ENCODE measurements around the gene IREB2. TPM values are rescaled to one million over a fixed set of nuclear protein-coding genes. Genes with fewer than 3 reads are reported as not detected.

IREB2 gene
- total RNA-seq, 1 experiment from 2014 or later: 89.5 TPM

DNA sequence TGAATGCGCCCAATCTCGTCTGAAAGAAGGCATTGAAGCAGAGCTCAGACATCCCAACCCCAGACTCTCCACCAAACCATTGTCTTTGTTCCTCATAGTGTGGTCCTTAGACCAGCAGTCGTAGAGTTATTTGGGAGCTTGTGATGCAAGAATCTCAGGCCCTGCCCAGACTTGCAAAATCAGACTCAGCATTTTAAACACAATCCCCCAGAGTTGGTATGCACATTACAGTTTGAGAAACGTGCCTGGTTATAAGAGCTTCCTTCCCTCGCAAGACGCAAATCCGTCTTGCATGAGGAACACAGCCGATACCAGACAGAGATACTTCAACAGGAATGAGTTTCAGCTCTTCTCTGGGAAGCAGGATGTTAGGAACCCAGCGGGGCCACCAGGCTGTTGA, 38.9 kb upstream of the IREB2 start (continued):
- TF ChIP-seq, protein P1, sequence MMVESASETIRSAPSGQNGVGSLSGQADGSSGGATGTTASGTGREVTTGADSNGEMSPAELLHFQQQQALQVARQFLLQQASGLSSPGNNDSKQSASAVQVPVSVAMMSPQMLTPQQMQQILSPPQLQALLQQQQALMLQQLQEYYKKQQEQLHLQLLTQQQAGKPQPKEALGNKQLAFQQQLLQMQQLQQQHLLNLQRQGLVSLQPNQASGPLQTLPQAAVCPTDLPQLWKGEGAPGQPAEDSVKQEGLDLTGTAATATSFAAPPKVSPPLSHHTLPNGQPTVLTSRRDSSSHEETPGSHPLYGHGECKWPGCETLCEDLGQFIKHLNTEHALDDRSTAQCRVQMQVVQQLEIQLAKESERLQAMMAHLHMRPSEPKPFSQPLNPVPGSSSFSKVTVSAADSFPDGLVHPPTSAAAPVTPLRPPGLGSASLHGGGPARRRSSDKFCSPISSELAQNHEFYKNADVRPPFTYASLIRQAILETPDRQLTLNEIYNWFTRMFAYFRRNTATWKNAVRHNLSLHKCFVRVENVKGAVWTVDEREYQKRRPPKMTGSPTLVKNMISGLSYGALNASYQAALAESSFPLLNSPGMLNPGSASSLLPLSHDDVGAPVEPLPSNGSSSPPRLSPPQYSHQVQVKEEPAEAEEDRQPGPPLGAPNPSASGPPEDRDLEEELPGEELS (CRISPR knock-in tag; IDR thresholded peaks at IDR 0.05): no peak
- TF ChIP-seq ZNF232 (CRISPR knock-in tag; IDR thresholded peaks at IDR 0.05) (no peak), CREB1 (CRISPR knock-in tag; IDR thresholded peaks at IDR 0.05) (no peak), NR1H2 (CRISPR knock-in tag; IDR thresholded peaks at IDR 0.05) (no peak), SMAD3 (CRISPR knock-in tag; IDR thresholded peaks at IDR 0.05; ENCODE audit: borderline replicate concordance) (no peak), MXD4 (CRISPR knock-in tag; IDR thresholded peaks at IDR 0.05; ENCODE audit: borderline replicate concordance) (no peak)
- TF ChIP-seq, protein P2, sequence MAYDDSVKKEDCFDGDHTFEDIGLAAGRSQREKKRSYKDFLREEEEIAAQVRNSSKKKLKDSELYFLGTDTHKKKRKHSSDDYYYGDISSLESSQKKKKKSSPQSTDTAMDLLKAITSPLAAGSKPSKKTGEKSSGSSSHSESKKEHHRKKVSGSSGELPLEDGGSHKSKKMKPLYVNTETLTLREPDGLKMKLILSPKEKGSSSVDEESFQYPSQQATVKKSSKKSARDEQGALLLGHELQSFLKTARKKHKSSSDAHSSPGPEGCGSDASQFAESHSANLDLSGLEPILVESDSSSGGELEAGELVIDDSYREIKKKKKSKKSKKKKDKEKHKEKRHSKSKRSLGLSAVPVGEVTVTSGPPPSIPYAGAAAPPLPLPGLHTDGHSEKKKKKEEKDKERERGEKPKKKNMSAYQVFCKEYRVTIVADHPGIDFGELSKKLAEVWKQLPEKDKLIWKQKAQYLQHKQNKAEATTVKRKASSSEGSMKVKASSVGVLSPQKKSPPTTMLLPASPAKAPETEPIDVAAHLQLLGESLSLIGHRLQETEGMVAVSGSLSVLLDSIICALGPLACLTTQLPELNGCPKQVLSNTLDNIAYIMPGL (CRISPR knock-in tag; IDR thresholded peaks at IDR 0.05): no peak
- TF ChIP-seq, protein P3, sequence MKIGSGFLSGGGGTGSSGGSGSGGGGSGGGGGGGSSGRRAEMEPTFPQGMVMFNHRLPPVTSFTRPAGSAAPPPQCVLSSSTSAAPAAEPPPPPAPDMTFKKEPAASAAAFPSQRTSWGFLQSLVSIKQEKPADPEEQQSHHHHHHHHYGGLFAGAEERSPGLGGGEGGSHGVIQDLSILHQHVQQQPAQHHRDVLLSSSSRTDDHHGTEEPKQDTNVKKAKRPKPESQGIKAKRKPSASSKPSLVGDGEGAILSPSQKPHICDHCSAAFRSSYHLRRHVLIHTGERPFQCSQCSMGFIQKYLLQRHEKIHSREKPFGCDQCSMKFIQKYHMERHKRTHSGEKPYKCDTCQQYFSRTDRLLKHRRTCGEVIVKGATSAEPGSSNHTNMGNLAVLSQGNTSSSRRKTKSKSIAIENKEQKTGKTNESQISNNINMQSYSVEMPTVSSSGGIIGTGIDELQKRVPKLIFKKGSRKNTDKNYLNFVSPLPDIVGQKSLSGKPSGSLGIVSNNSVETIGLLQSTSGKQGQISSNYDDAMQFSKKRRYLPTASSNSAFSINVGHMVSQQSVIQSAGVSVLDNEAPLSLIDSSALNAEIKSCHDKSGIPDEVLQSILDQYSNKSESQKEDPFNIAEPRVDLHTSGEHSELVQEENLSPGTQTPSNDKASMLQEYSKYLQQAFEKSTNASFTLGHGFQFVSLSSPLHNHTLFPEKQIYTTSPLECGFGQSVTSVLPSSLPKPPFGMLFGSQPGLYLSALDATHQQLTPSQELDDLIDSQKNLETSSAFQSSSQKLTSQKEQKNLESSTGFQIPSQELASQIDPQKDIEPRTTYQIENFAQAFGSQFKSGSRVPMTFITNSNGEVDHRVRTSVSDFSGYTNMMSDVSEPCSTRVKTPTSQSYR (CRISPR knock-in tag; IDR thresholded peaks at IDR 0.05): no peak
- TF ChIP-seq, protein P4, sequence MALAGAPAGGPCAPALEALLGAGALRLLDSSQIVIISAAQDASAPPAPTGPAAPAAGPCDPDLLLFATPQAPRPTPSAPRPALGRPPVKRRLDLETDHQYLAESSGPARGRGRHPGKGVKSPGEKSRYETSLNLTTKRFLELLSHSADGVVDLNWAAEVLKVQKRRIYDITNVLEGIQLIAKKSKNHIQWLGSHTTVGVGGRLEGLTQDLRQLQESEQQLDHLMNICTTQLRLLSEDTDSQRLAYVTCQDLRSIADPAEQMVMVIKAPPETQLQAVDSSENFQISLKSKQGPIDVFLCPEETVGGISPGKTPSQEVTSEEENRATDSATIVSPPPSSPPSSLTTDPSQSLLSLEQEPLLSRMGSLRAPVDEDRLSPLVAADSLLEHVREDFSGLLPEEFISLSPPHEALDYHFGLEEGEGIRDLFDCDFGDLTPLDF (CRISPR knock-in tag; IDR thresholded peaks at IDR 0.05): no peak
- TF ChIP-seq, protein P5, sequence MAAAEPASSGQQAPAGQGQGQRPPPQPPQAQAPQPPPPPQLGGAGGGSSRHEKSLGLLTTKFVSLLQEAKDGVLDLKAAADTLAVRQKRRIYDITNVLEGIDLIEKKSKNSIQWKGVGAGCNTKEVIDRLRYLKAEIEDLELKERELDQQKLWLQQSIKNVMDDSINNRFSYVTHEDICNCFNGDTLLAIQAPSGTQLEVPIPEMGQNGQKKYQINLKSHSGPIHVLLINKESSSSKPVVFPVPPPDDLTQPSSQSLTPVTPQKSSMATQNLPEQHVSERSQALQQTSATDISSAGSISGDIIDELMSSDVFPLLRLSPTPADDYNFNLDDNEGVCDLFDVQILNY (CRISPR knock-in tag; IDR thresholded peaks at IDR 0.05): no peak

DNA sequence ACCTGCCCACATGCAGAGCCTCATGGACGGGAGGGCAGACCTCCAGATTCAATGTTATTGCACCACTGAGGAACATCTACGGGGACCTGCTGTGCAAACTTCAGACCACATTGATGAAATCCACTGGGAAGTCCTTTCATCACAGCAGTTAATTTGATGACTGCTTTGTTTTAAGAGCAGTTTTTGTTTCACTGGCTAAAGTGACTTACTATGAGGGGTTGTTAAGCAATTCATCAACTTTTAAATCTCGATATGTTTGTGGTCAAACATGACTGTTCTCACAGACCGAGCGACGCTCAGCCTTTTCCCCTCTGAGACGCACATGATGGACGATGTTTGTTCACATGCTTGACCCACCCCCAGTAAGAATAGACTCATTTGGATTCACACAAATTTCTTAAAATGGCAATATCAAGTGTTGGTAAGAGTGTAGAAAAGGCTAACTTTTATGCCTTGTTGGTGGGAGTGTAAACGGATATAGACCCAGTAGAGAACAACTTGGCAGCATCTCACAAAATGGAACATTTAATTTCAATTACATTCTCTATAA, 35.9 kb upstream of the IREB2 start:
- Mint-ChIP-seq H3K4me3 (no peak overlapping the region), H3K9me3 (no peaks in the 10 kb centered on the region), H3K4me1 (peaks cover 24% of the 10 kb centered on the region), H3K36me3 (no peaks in the 10 kb centered on the region), H3K27ac (no peak overlapping the region), H3K27me3 (ENCODE audit: low read depth) (no peaks in the 10 kb centered on the region; the same call in 1 of the 2 replicates)
- CTCF ChIA-PET: interaction anchor here (1.3 kb wide), 1 partner anchor 94 kb away, joined by 4 read pairs; no protein-coding TSS in a partner anchor
- POLR2A ChIA-PET: no interaction called here
- DNase-seq (ENCODE audit: low spot score) (no peak), ATAC-seq (no peak)
- no peak for TF ChIP-seq NFE2L1 (CRISPR knock-in tag; IDR thresholded peaks at IDR 0.05)
- TF ChIP-seq, protein P1 (CRISPR knock-in tag; IDR thresholded peaks at IDR 0.05): no peak
- TF ChIP-seq, protein P6, sequence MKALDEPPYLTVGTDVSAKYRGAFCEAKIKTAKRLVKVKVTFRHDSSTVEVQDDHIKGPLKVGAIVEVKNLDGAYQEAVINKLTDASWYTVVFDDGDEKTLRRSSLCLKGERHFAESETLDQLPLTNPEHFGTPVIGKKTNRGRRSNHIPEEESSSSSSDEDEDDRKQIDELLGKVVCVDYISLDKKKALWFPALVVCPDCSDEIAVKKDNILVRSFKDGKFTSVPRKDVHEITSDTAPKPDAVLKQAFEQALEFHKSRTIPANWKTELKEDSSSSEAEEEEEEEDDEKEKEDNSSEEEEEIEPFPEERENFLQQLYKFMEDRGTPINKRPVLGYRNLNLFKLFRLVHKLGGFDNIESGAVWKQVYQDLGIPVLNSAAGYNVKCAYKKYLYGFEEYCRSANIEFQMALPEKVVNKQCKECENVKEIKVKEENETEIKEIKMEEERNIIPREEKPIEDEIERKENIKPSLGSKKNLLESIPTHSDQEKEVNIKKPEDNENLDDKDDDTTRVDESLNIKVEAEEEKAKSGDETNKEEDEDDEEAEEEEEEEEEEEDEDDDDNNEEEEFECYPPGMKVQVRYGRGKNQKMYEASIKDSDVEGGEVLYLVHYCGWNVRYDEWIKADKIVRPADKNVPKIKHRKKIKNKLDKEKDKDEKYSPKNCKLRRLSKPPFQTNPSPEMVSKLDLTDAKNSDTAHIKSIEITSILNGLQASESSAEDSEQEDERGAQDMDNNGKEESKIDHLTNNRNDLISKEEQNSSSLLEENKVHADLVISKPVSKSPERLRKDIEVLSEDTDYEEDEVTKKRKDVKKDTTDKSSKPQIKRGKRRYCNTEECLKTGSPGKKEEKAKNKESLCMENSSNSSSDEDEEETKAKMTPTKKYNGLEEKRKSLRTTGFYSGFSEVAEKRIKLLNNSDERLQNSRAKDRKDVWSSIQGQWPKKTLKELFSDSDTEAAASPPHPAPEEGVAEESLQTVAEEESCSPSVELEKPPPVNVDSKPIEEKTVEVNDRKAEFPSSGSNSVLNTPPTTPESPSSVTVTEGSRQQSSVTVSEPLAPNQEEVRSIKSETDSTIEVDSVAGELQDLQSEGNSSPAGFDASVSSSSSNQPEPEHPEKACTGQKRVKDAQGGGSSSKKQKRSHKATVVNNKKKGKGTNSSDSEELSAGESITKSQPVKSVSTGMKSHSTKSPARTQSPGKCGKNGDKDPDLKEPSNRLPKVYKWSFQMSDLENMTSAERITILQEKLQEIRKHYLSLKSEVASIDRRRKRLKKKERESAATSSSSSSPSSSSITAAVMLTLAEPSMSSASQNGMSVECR (CRISPR knock-in tag; IDR thresholded peaks at IDR 0.05; ENCODE audit: borderline replicate concordance): no peak
- TF ChIP-seq, protein P2 (CRISPR knock-in tag; IDR thresholded peaks at IDR 0.05): no peak
- TF ChIP-seq, protein P7, sequence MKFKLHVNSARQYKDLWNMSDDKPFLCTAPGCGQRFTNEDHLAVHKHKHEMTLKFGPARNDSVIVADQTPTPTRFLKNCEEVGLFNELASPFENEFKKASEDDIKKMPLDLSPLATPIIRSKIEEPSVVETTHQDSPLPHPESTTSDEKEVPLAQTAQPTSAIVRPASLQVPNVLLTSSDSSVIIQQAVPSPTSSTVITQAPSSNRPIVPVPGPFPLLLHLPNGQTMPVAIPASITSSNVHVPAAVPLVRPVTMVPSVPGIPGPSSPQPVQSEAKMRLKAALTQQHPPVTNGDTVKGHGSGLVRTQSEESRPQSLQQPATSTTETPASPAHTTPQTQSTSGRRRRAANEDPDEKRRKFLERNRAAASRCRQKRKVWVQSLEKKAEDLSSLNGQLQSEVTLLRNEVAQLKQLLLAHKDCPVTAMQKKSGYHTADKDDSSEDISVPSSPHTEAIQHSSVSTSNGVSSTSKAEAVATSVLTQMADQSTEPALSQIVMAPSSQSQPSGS (CRISPR knock-in tag; IDR thresholded peaks at IDR 0.05; ENCODE audit: borderline replicate concordance, low read depth): no peak
- no peak for TF ChIP-seq ELF4 (CRISPR knock-in tag; IDR thresholded peaks at IDR 0.05; ENCODE audit: low read depth)
- TF ChIP-seq ZNF317 (CRISPR knock-in tag; IDR thresholded peaks at IDR 0.05; ENCODE audit: borderline replicate concordance, low read depth): no peak
- TF ChIP-seq NR1H2 (CRISPR knock-in tag; IDR thresholded peaks at IDR 0.05): no peak

Data from WTC11 (cell line).